Inflammatory macrophage treated with lipopolysaccharide for 4 hours (primary cell): ENCODE results near the gene HRH3.

ENCODE experiments used
- DNase-seq: peaks from one replicate; pipeline ENCODE4 v3.0.0-alpha.2; 2020

The HRH3 gene

DNA sequence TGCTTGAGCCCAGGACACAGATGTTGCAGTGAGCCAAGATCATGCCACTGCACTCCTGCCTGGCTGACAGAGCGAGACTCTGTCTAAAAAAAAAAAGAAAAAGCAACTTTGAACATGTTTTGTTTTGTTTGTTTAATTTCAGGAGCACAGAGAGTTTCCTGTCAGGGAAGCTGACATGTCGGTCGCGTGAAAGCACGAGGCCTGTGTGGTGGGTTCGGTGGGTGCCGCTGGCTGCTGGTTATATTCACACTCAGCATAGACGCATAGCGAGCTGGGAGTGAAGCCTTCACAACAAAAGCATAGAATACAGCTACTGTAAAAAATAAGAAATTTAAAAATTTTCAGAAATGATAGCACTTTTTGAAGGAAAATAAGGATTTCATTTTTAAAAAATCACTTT is 22.8 kb downstream of the HRH3 start:
- DNase-seq = no peak

DNA sequence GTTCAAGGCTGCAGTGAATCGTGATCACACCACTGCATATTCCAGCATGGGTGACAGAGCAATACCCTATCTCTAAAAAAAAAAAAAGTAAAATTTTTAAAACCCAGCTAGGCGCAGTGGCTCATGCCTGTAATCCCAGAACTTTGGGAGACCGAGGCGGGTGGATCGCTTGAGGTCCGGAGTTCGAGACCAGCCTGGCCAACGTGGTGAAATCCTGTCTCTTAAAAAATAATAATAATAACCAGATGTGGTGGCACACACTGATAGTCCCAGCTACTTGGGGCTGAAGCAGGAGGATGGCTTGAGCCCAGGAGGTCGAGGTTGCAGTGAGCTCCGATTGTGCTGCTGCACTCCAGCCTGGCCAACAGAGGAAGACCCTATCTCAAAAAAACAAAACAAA is 23.8 kb downstream of the HRH3 start:
- DNase-seq = no peak

- no peak for DNase-seq
Observed at GRCh38 chr20:62195736-62196135, 24.3 kb downstream of the HRH3 start.

- no peak for DNase-seq
Observed at GRCh38 chr20:62195075-62195405, 25.0 kb downstream of the HRH3 start.

DNA sequence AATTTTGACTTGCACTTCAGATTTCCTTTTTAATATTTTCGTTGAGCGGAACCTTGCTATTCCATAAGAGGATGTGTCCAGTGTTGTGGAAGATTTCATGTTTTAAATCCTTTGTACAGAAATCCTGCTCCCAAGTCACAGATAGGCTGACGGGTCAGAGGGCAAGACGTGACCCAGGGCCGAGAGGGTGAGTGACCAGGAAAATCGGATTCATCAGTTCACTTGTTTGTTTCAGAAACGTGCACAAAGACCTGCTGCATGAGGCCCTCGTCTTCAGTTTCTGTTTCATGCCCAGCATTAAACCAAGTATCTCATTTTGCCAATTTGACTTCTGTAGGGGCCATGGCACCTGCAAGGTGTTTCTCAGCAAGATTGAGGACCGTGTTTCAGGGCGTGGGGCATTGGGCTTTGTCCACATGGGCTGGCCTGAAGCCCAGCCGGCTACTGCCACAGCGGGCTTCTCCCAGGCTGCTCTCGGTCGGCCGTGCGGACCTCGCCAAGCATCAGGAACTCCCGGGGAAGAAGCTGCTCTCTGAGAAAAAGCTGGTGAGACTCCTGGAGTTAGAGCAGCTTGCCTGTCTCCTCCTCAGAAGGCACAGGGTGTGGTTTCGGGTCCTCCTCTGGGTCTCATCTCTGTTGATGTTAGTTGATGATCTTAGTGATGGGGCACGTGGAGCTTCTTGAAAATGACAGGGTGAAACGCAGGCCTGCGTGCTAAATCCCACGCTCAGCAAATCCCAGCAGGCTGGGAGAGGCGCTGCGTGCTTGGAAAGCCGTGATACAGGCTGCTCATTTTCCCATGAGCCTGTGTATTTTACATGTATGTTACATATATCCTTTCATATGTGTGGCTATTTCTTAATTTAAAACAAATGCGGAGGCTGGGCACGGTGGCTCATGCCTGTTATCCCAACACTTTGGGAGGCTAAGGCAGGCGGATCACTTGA is 26.7 kb downstream of the HRH3 start:
- no peak for DNase-seq

- DNase-seq = no peak
Observed at GRCh38 chr20:62192635-62193034, 27.4 kb downstream of the HRH3 start.

- no peak for DNase-seq
Observed at GRCh38 chr20:62191781-62192559, 28.1 kb downstream of the HRH3 start.

GRCh38 chr20:62190639-62191411 is 29.3 kb downstream of the HRH3 start:
- no peak for DNase-seq

DNA sequence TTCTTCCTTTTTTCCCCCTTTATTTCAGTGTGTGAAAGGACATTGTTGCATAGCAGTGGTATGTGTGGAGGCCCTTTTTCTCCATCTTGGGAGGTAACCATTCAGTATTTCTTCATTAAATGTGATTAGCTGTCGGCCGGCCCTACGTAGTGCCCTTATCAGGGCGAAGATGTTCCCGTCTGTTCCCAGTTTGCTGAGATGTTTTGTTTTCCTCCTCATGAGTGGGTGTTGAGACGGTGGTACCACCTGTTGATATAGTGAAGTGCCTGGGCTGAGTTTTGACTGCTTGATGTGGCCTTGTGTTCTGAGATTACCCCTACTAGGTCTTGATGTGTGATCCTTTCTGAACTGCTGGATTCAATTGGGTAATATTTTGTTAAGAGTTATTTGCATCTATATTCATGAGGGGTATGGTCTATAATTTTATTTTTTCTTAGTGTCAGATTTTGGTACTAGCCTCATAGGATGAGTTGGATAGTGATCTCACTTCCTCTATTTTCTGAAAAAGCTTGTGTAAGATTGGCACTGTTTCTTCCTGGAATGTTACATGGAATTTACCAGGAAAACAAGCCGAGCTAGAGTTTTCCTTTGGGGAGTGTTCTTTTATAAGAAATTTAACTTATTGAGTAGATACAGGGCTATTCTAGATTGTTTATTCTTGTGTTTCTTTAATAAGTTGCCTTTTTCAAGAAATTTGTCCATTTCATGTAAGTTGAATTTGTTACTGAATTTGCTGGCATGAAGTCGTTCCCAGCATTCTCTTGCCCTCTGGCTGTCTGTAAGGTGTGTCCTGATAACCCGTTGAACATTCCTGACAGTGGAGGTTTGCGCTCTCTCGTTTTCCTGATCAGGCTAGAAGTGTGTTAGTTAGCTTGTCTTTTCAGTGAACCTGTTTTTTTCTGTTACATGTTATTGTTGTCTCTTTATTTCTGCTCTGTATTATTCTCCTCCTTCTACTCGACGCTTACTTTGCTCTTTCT is 32.9 kb downstream of the HRH3 start:
- DNase-seq = peak; percentile 18

DNA sequence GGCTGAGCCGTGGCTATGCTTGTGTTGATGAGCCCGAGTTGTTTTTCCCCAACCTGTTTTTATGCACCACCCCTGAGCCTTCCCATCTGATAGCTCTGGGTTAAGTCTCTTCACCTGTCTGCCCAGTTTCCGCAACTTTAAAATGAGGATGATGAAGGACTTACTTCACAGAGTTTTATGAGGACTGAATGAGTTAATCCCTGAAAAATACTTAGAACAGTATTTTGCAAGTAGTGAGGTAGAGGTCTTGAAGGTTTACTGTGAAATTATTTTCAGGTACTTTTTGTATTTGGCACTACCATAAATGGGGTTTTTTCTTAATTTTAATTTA is 34.0 kb downstream of the HRH3 start:
- no peak for DNase-seq

DNA sequence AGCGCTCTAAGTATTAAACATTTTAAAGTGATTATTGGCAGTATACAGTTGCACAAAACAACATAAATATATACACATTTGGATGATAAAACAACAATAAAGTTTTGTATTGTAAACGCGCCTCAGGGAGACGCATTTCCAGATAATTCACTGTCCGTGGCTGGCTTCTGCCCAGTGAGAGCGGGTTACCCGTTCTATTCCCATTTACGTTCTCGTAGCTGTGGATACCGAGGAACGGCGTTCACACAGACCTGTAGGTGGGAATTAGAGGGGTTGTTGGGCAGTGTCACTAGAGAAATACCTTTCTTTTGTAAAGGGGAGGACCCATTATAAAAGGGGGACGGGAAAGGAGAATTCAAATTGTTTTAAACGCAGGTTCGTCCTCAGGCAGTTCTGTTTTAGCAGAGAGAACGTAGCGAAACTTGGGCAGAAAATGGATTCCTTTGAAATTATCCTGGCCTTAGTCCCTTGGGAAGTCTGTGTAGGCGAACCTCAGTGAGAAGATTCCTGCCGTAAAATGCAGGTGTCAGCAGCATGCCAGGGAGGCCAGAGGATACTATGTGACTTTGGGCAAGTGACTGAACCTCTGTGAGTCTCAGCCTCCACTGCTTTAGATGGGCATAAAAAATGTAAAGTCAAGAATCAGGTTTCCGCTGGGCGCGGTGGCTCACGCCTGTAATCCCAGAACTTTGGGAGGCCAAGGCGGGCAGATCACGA is 36.5 kb downstream of the HRH3 start:
- peak; percentile 7 for DNase-seq

- peak; percentile 99 for DNase-seq
Observed at GRCh38 chr20:62182469-62183425, 37.3 kb downstream of the HRH3 start, which contains the start of gene MTG2. MTG2 (plus strand) TSS chr20:62183028; CDS start chr20:62193421, 10,393 bp downstream.

- no peak for DNase-seq
Observed at GRCh38 chr20:62181808-62182207, 38.3 kb downstream of the HRH3 start.

DNA sequence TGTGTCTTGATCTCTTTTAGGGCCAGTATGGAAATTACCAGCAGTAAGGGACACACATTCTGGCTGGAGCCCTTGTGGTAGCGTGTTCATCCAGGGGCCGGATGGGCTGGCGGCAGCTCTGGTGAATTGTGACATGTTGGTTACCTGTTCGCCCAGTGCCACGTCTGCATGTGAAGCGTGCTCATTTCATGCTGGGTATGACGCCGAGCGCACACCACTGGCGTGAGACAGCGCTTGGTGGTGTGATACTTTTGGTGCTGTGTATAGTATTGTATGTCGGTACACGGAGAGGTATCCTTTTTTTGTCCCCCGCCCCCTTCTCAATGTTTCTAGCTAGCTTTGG is 40.9 kb downstream of the HRH3 start:
- DNase-seq = no peak

- no peak for DNase-seq
Observed at GRCh38 chr20:62178316-62179161, 41.5 kb downstream of the HRH3 start.

GRCh38 chr20:62177307-62177706 is 42.8 kb downstream of the HRH3 start:
- DNase-seq = no peak

GRCh38 chr20:62176866-62177265 is 43.2 kb downstream of the HRH3 start:
- DNase-seq = no peak

DNA sequence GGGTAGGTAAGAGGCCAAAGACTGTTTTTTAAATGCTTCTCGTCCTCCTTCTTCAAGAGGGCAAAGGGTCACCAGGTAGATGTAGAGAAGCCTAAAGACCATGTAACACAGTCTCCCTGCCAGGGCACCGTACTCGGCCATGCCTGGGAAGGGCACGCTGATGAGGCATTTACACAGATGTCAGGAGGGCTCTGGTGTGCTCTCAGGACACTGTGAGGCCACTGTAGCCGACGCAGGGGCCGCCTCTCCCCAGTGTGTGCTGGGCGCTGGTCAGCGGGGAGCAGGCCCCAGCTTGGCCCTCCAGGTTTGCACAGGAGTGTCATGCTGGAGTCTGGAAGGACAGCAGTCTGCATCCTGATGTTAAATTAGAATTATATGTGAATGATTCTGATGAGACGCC is 44.4 kb downstream of the HRH3 start:
- DNase-seq = no peak

- no peak for DNase-seq
Observed at GRCh38 chr20:62174870-62175624, 45.0 kb downstream of the HRH3 start.
